Mesendoderm (in vitro differentiated cells): ENCODE data around the gene ADARB2.

Experiments
- DNase-seq: peaks from one replicate; pipeline ENCODE4 v3.0.0; 2013
- H2AK5ac ChIP-seq: 2 replicates; pipeline ENCODE4 v1.6.1; 2013; ENCODE audit warnings: low read length, inconsistent platforms
- H2BK120ac ChIP-seq: 2 replicates; pipeline ENCODE4 v1.6.1; 2013; ENCODE audit warnings: low read depth, mild to moderate bottlenecking, low read length, moderate library complexity, mixed read lengths
- H2BK15ac ChIP-seq: replicated peaks from 2 replicates; pipeline ENCODE4 v1.6.1; 2013; ENCODE audit warnings: low read depth, mild to moderate bottlenecking, moderate library complexity
- H2BK5ac ChIP-seq: 2 replicates; pipeline ENCODE4 v1.6.1; 2013; ENCODE audit warnings: low read length, inconsistent platforms
- H3K18ac ChIP-seq: 2 replicates; pipeline ENCODE4 v1.6.1; 2013; ENCODE audit warnings: mild to moderate bottlenecking, low read length, mixed read lengths
- H3K23ac ChIP-seq: one replicate; pipeline ENCODE4 v1.6.1; 2013; ENCODE audit warnings: low read length
- H3K27ac ChIP-seq: 2 replicates; pipeline ENCODE4 v1.5.1; 2013; ENCODE audit warnings: low read depth, mild to moderate bottlenecking, inconsistent platforms, low read length, moderate library complexity
- H3K27me3 ChIP-seq: 2 replicates; pipeline ENCODE4 v1.6.1; 2013; ENCODE audit warnings: low read length, control low read depth, mild to moderate bottlenecking, inconsistent platforms; ENCODE audit not compliant: insufficient read depth, poor library complexity
- H3K36me3 ChIP-seq: 2 replicates; pipeline ENCODE4 v1.6.1; 2013; ENCODE audit warnings: low read length, inconsistent platforms; ENCODE audit not compliant: control insufficient read depth, insufficient read depth
- H3K4ac ChIP-seq: one replicate; pipeline ENCODE4 v1.6.1; 2013; ENCODE audit warnings: low read depth, mild to moderate bottlenecking, low read length, moderate library complexity
- H3K4me1 ChIP-seq: 2 replicates; pipeline ENCODE4 v1.6.1; 2013; ENCODE audit warnings: low read depth, low read length, inconsistent platforms; ENCODE audit not compliant: control insufficient read depth
- H3K4me2 ChIP-seq: 2 replicates; pipeline ENCODE4 v1.6.1; 2013; ENCODE audit warnings: low read length
- H3K4me3 ChIP-seq: 2 replicates; pipeline ENCODE4 v1.5.1; 2013; ENCODE audit warnings: mild to moderate bottlenecking, low read length
- H3K56ac ChIP-seq: one replicate; pipeline ENCODE4 v1.6.1; 2013; ENCODE audit warnings: low read length
- H3K79me1 ChIP-seq: 2 replicates; pipeline ENCODE4 v1.6.1; 2013; ENCODE audit warnings: low read length, inconsistent platforms
- H3K79me2 ChIP-seq: 2 replicates; pipeline ENCODE4 v1.6.1; 2013; ENCODE audit warnings: mild to moderate bottlenecking, low read length; ENCODE audit not compliant: control insufficient read depth, insufficient read depth
- H3K9ac ChIP-seq: 2 replicates; pipeline ENCODE4 v1.6.1; 2013; ENCODE audit warnings: low read length, inconsistent platforms
- H4K5ac ChIP-seq: one replicate; pipeline ENCODE4 v1.6.1; 2013; ENCODE audit warnings: low read length
- H4K8ac ChIP-seq: one replicate; pipeline ENCODE4 v1.6.1; 2013; ENCODE audit warnings: low read depth, mild to moderate bottlenecking, control low read depth, low read length, moderate library complexity
- WGBS: extraction: QIAGEN DNeasy Blood & Tissue Kit; methylation state at CpG from one replicate; pipeline ENCODE4 v1.1.7; 2013; ENCODE audit warnings: low lambda C conversion rate, missing lambda C conversion rate; ENCODE audit not compliant: insufficient coverage; ENCODE audit errors: extremely low coverage; 5-methylcytosine and 5-hydroxymethylcytosine counted together

Gene ADARB2

GRCh38 chr10:1132584-1132983 is 604.7 kb downstream of the ADARB2 start:
- H3K27ac ChIP-seq: no peak overlapping the region

GRCh38 chr10:1130995-1131790 is 606.1 kb downstream of the ADARB2 start:
- Histone ChIP-seq H3K23ac (no peak overlapping the region), H3K9ac (no peak overlapping the region), H3K56ac (no peak overlapping the region), H3K79me2 (no peaks in the 10 kb centered on the region), H3K27ac (no peak overlapping the region), H4K5ac (no peak overlapping the region), H2BK120ac (no peak overlapping the region), H3K27me3 (no peaks in the 10 kb centered on the region), H3K4ac (no peak overlapping the region), H3K4me1 (no peaks in the 10 kb centered on the region), H3K18ac (no peak overlapping the region), H2BK5ac (no peak overlapping the region), H3K36me3 (peaks cover 2% of the 10 kb centered on the region), H2AK5ac (no peak overlapping the region), H3K4me3 (no peak overlapping the region), H4K8ac (no peak overlapping the region), H3K4me2 (no peak overlapping the region), H2BK15ac (no peak overlapping the region), H3K79me1 (no peaks in the 10 kb centered on the region)
- WGBS: no CpG with 5 or more reads among the region's 12 CpGs
- DNase-seq: no peak

More at GRCh38 chr10:1132584-1132983, 604.7 kb downstream of the ADARB2 start:
- H3K18ac ChIP-seq: no peak overlapping the region
- no peak overlapping the region for H3K9ac ChIP-seq
- no peaks in the 10 kb centered on the region for H3K27me3 ChIP-seq
- no peak overlapping the region for H3K56ac ChIP-seq
- no peak overlapping the region for H2BK15ac ChIP-seq
- no peak overlapping the region for H3K4me3 ChIP-seq
- no peak overlapping the region for H3K4ac ChIP-seq
- H2BK5ac ChIP-seq: no peak overlapping the region
- H4K5ac ChIP-seq: no peak overlapping the region
- H2AK5ac ChIP-seq: no peak overlapping the region
- H3K79me2 ChIP-seq: no peaks in the 10 kb centered on the region
- H3K36me3 ChIP-seq: peaks cover 2% of the 10 kb centered on the region
- no peak overlapping the region for H3K4me2 ChIP-seq
- no peak overlapping the region for H4K8ac ChIP-seq
- no peaks in the 10 kb centered on the region for H3K79me1 ChIP-seq
- WGBS: no CpG with 5 or more reads among the region's 10 CpGs
- H3K23ac ChIP-seq: no peak overlapping the region
- H2BK120ac ChIP-seq: no peak overlapping the region
- H3K4me1 ChIP-seq: no peaks in the 10 kb centered on the region
- no peak for DNase-seq

GRCh38 chr10:1130226-1130625 is 607.1 kb downstream of the ADARB2 start:
- Histone ChIP-seq H3K4me2 (no peak overlapping the region), H3K79me2 (no peaks in the 10 kb centered on the region), H4K8ac (no peak overlapping the region), H3K27ac (no peak overlapping the region), H2BK5ac (no peak overlapping the region), H3K4ac (no peak overlapping the region), H3K18ac (no peak overlapping the region), H3K9ac (no peak overlapping the region), H3K4me3 (no peak overlapping the region), H3K79me1 (no peaks in the 10 kb centered on the region), H3K56ac (no peak overlapping the region), H2BK120ac (no peak overlapping the region), H3K4me1 (no peaks in the 10 kb centered on the region), H2BK15ac (no peak overlapping the region), H3K23ac (no peak overlapping the region), H2AK5ac (no peak overlapping the region), H4K5ac (no peak overlapping the region), H3K27me3 (no peaks in the 10 kb centered on the region), H3K36me3 (peaks cover 2% of the 10 kb centered on the region)
- no peak for DNase-seq
- no CpG with 5 or more reads among the region's 10 CpGs for WGBS

GRCh38 chr10:1128649-1129048 is 608.7 kb downstream of the ADARB2 start:
- Histone ChIP-seq H3K79me2 (no peaks in the 10 kb centered on the region), H3K79me1 (no peaks in the 10 kb centered on the region), H3K23ac (no peak overlapping the region), H4K5ac (no peak overlapping the region), H4K8ac (no peak overlapping the region), H3K27ac (no peak overlapping the region), H2BK15ac (no peak overlapping the region), H3K9ac (no peak overlapping the region), H2BK5ac (no peak overlapping the region), H3K27me3 (no peaks in the 10 kb centered on the region), H2BK120ac (no peak overlapping the region), H3K4me2 (no peak overlapping the region), H3K4me3 (no peak overlapping the region), H3K4ac (no peak overlapping the region), H3K18ac (no peak overlapping the region), H3K36me3 (peaks cover 5% of the 10 kb centered on the region), H3K56ac (no peak overlapping the region), H3K4me1 (no peaks in the 10 kb centered on the region), H2AK5ac (no peak overlapping the region)
- no CpG with 5 or more reads among the region's 21 CpGs for WGBS
- no peak for DNase-seq

GRCh38 chr10:1128115-1128514 is 609.2 kb downstream of the ADARB2 start:
- H2AK5ac ChIP-seq: no peak overlapping the region
- no peak overlapping the region for H3K56ac ChIP-seq
- WGBS: no CpG with 5 or more reads among the region's 2 CpGs
- no peak overlapping the region for H3K4me2 ChIP-seq
- H3K27ac ChIP-seq: no peak overlapping the region
- no peak overlapping the region for H2BK120ac ChIP-seq
- H3K4ac ChIP-seq: no peak overlapping the region
- H4K8ac ChIP-seq: no peak overlapping the region
- no peak overlapping the region for H2BK15ac ChIP-seq
- no peak overlapping the region for H4K5ac ChIP-seq
- H3K36me3 ChIP-seq: peaks cover 5% of the 10 kb centered on the region
- H3K4me1 ChIP-seq: no peaks in the 10 kb centered on the region
- H3K79me1 ChIP-seq: no peaks in the 10 kb centered on the region
- H3K27me3 ChIP-seq: no peaks in the 10 kb centered on the region
- no peaks in the 10 kb centered on the region for H3K79me2 ChIP-seq
- no peak overlapping the region for H3K9ac ChIP-seq
- H3K23ac ChIP-seq: no peak overlapping the region
- no peak overlapping the region for H3K18ac ChIP-seq
- H2BK5ac ChIP-seq: no peak overlapping the region
- no peak overlapping the region for H3K4me3 ChIP-seq
- DNase-seq: no peak

- no CpG with 5 or more reads among the region's 15 CpGs for WGBS
- no peaks in the 10 kb centered on the region for H3K79me1 ChIP-seq
- H3K4me3 ChIP-seq: no peak overlapping the region
- H3K4me1 ChIP-seq: no peaks in the 10 kb centered on the region
- no peak overlapping the region for H3K4me2 ChIP-seq
- H3K27me3 ChIP-seq: no peaks in the 10 kb centered on the region
- peaks cover 5% of the 10 kb centered on the region for H3K36me3 ChIP-seq
- no peak overlapping the region for H2BK15ac ChIP-seq
- H3K4ac ChIP-seq: no peak overlapping the region
- no peak overlapping the region for H3K27ac ChIP-seq
- no peak overlapping the region for H3K18ac ChIP-seq
- H3K56ac ChIP-seq: no peak overlapping the region
- H3K9ac ChIP-seq: no peak overlapping the region
- H2BK120ac ChIP-seq: no peak overlapping the region
- H4K5ac ChIP-seq: no peak overlapping the region
- H3K79me2 ChIP-seq: no peaks in the 10 kb centered on the region
- H3K23ac ChIP-seq: no peak overlapping the region
- no peak for DNase-seq
- H2AK5ac ChIP-seq: no peak overlapping the region
- no peak overlapping the region for H4K8ac ChIP-seq
- H2BK5ac ChIP-seq: no peak overlapping the region
These were observed 609.7 kb downstream of the ADARB2 start for GRCh38 chr10:1127629-1128028.
